Stomach (tissue), 4 donors: ENCODE results near the gene AADACL3.

ENCODE experiments used
- EP300 ChIP-seq: sonication (generic); formaldehyde crosslinking; IDR thresholded peaks from one replicate; pipeline ENCODE4 v1.6.1; 2017; ENCODE audit warnings: antibody characterized with exemption
- POLR2A ChIP-seq, 4 donors: fragments of 450-650 bp; IDR thresholded peaks; one replicate each; pipeline ENCODE4 v1.6.1; 2016; ENCODE audit warnings: antibody characterized with exemption in 4 of 4, control low read depth in 2 of 4, mild to moderate bottlenecking in 1 of 4, moderate library complexity in 1 of 4
- POLR2AphosphoS5 ChIP-seq, 3 donors: sonication (generic); formaldehyde crosslinking; IDR thresholded peaks; one replicate each; pipeline ENCODE4 v1.6.1; 2016; ENCODE audit warnings: antibody characterized with exemption in 3 of 3
- TF ChIP-seq, protein P1 (sequence below), 7 experiments: fragments of 450-650 bp in 4 of 7; fragments of 200-600 bp in 3 of 7; sonication (generic) in 3 of 7; IDR thresholded peaks; one replicate each; pipeline ENCODE4 v1.5.1; 2016 to 2019; ENCODE audit warnings: antibody characterized with exemption in 7 of 7, control low read depth in 2 of 7, mild to moderate bottlenecking in 1 of 7

GRCh38 chr1:12666141-12666735 lies 49.7 kb upstream of the AADACL3 start:
- TF ChIP-seq, protein P1, sequence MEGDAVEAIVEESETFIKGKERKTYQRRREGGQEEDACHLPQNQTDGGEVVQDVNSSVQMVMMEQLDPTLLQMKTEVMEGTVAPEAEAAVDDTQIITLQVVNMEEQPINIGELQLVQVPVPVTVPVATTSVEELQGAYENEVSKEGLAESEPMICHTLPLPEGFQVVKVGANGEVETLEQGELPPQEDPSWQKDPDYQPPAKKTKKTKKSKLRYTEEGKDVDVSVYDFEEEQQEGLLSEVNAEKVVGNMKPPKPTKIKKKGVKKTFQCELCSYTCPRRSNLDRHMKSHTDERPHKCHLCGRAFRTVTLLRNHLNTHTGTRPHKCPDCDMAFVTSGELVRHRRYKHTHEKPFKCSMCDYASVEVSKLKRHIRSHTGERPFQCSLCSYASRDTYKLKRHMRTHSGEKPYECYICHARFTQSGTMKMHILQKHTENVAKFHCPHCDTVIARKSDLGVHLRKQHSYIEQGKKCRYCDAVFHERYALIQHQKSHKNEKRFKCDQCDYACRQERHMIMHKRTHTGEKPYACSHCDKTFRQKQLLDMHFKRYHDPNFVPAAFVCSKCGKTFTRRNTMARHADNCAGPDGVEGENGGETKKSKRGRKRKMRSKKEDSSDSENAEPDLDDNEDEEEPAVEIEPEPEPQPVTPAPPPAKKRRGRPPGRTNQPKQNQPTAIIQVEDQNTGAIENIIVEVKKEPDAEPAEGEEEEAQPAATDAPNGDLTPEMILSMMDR (IDR thresholded peaks at IDR 0.05) = no peak
- TF ChIP-seq POLR2A (IDR thresholded peaks at IDR 0.05) (no peak), POLR2AphosphoS5 (IDR thresholded peaks at IDR 0.05) (no peak), EP300 (no peak)
